HuH-7 (cell line): ENCODE results near the gene PSIP1.
"Not testable (repeated sequence)": the region's sequence is repeated elsewhere in the genome, so short reads cannot be mapped to it uniquely, and the experiment has no call there.

Experiments used
- DNase-seq: peaks from one replicate; pipeline ENCODE4 v3.0.0; 2011; ENCODE audit warnings: low spot score

Gene PSIP1

GRCh38 chr9:15510789-15511575 is at the start of gene PSIP1:
PSIP1 (minus strand) TSS chr9:15510970; CDS start chr9:15510188, 782 bp downstream.
- DNase-seq: peak; percentile 61

- DNase-seq: no peak
These were observed 42.7 kb upstream of the PSIP1 start for GRCh38 chr9:15553528-15553898.

GRCh38 chr9:15552636-15553527 is 42.1 kb upstream of the PSIP1 start, which contains the start of gene CCDC171:
CCDC171 (plus strand) TSS chr9:15553043; CDS start chr9:15564089, 11,046 bp downstream.
- DNase-seq: peak; percentile 85

- DNase-seq: no peak
These were observed 38.8 kb upstream of the PSIP1 start for GRCh38 chr9:15549611-15550010.

- no peak for DNase-seq
These were observed 32.5 kb upstream of the PSIP1 start for GRCh38 chr9:15543047-15543813.

- DNase-seq: no peak
These were observed 31.9 kb upstream of the PSIP1 start for GRCh38 chr9:15542624-15543023.

- no peak for DNase-seq
These were observed 31.1 kb upstream of the PSIP1 start for GRCh38 chr9:15541872-15542271.

- DNase-seq: no peak
These were observed 20.6 kb upstream of the PSIP1 start for GRCh38 chr9:15531380-15531779.

- DNase-seq: no peak
These were observed 19.0 kb upstream of the PSIP1 start for GRCh38 chr9:15529566-15530324.

GRCh38 chr9:15527035-15527434 is 16.3 kb upstream of the PSIP1 start:
- not testable (repeated sequence) for DNase-seq

GRCh38 chr9:15525958-15526357 is 15.2 kb upstream of the PSIP1 start:
- no peak for DNase-seq

GRCh38 chr9:15524845-15525455 is 14.2 kb upstream of the PSIP1 start:
- no peak for DNase-seq

- no peak for DNase-seq
These were observed 11.5 kb upstream of the PSIP1 start for GRCh38 chr9:15522130-15522755.

- DNase-seq: no peak
These were observed 10.5 kb upstream of the PSIP1 start for GRCh38 chr9:15521254-15521653.

- DNase-seq: no peak
These were observed 9.1 kb upstream of the PSIP1 start for GRCh38 chr9:15519831-15520230.

- no peak for DNase-seq
These were observed 2.6 kb upstream of the PSIP1 start for GRCh38 chr9:15513335-15513734.

GRCh38 chr9:15512889-15513288 is 2.1 kb upstream of the PSIP1 start:
- DNase-seq: no peak

GRCh38 chr9:15512204-15512603 is 1.4 kb upstream of the PSIP1 start:
- no peak for DNase-seq

GRCh38 chr9:15509931-15510788 is 610 bp downstream of the PSIP1 start:
- peak; percentile 17 for DNase-seq

- no peak for DNase-seq
These were observed 4.8 kb downstream of the PSIP1 start for GRCh38 chr9:15505921-15506320.
